Ishikawa (cell line): Measurements from ENCODE around the gene PRR18.

Source experiments
- FOXM1 ChIP-seq: IDR thresholded peaks from 2 replicates; pipeline ENCODE4 v1.6.1; 2012; ENCODE audit warnings: low read depth, borderline replicate concordance
- RAD21 ChIP-seq: IDR thresholded peaks from 2 replicates; pipeline ENCODE4 v1.6.1; 2012; ENCODE audit warnings: low read depth
- TAF1 ChIP-seq: IDR thresholded peaks from 2 replicates; pipeline ENCODE4 v1.6.1; 2012; ENCODE audit warnings: low read depth, mild to moderate bottlenecking
- YY1 ChIP-seq: IDR thresholded peaks from 2 replicates; pipeline ENCODE4 v1.6.1; 2012; ENCODE audit warnings: low read depth
- TF ChIP-seq, protein P1 (sequence below): IDR thresholded peaks from 2 replicates; pipeline ENCODE4 v1.6.1; 2012; ENCODE audit warnings: low read depth, mild to moderate bottlenecking
- TF ChIP-seq, protein P2 (sequence below): IDR thresholded peaks from 2 replicates; pipeline ENCODE4 v1.6.1; 2012

DNA sequence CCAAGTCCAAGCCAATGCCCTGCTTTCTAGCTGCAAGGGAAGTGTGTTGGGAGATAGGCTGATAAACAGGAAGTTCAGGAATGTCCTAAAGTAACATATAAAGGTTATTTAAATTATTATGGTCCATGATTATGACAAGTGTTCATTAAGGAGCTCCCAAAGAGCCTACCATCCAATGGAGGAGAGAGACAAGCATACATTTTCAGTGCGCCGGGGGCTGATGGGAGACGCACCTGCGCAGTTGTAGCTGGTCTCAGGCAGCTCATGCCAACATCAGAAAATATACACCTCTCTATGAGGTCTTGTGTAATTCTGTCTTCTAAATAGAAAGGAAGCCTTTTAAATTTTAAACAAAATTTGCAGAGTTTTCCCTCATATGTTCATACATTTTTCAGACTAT is 46.8 kb upstream of the PRR18 start:
- TF ChIP-seq, protein P1, sequence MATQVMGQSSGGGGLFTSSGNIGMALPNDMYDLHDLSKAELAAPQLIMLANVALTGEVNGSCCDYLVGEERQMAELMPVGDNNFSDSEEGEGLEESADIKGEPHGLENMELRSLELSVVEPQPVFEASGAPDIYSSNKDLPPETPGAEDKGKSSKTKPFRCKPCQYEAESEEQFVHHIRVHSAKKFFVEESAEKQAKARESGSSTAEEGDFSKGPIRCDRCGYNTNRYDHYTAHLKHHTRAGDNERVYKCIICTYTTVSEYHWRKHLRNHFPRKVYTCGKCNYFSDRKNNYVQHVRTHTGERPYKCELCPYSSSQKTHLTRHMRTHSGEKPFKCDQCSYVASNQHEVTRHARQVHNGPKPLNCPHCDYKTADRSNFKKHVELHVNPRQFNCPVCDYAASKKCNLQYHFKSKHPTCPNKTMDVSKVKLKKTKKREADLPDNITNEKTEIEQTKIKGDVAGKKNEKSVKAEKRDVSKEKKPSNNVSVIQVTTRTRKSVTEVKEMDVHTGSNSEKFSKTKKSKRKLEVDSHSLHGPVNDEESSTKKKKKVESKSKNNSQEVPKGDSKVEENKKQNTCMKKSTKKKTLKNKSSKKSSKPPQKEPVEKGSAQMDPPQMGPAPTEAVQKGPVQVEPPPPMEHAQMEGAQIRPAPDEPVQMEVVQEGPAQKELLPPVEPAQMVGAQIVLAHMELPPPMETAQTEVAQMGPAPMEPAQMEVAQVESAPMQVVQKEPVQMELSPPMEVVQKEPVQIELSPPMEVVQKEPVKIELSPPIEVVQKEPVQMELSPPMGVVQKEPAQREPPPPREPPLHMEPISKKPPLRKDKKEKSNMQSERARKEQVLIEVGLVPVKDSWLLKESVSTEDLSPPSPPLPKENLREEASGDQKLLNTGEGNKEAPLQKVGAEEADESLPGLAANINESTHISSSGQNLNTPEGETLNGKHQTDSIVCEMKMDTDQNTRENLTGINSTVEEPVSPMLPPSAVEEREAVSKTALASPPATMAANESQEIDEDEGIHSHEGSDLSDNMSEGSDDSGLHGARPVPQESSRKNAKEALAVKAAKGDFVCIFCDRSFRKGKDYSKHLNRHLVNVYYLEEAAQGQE: no peak
- TF ChIP-seq TAF1: no peak
- TF ChIP-seq FOXM1: no peak
- no peak for TF ChIP-seq RAD21
- TF ChIP-seq YY1: no peak
- TF ChIP-seq, protein P2, sequence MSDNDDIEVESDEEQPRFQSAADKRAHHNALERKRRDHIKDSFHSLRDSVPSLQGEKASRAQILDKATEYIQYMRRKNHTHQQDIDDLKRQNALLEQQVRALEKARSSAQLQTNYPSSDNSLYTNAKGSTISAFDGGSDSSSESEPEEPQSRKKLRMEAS: no peak
